PFSK-1 (cell line): ENCODE measurements around the gene HHIPL1.

Experiments used
- TAF1 ChIP-seq: IDR thresholded peaks from 2 replicates; pipeline ENCODE4 v1.6.1; 2012; ENCODE audit warnings: low read length, control low read depth, borderline replicate concordance; ENCODE audit not compliant: insufficient read depth
- TF ChIP-seq, protein P1 (sequence below), 2 experiments: IDR thresholded peaks; 2 replicates each; pipeline versions ENCODE4 v1.6.1 to v1.8.0; 2011 to 2012; ENCODE audit warnings: low read depth in 2 of 2, low read length in 2 of 2, control low read depth in 1 of 2, inconsistent platforms in 1 of 2, mild to moderate bottlenecking in 1 of 2, moderate library complexity in 1 of 2; ENCODE audit not compliant: insufficient read depth in 1 of 2

DNA sequence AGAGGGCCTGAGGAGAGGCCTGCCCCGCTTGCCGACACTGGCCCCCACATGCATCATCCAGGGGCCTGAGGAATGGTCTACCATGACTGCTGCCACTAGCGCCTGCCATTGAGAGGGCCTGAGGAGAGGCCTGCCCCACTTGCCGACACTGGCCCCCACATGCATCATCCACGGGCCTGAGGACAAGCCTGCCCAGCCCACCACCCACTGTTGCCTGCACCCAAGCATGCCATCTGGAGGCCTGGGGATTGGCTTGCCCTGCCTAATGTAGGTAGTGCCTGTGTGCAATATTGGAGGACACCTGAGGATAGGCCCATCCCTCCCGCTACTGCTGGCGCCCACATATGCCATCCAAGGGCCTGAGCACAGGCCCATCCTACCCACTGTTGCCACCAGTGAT lies 63.5 kb downstream of the HHIPL1 start:
- TF ChIP-seq, protein P1, sequence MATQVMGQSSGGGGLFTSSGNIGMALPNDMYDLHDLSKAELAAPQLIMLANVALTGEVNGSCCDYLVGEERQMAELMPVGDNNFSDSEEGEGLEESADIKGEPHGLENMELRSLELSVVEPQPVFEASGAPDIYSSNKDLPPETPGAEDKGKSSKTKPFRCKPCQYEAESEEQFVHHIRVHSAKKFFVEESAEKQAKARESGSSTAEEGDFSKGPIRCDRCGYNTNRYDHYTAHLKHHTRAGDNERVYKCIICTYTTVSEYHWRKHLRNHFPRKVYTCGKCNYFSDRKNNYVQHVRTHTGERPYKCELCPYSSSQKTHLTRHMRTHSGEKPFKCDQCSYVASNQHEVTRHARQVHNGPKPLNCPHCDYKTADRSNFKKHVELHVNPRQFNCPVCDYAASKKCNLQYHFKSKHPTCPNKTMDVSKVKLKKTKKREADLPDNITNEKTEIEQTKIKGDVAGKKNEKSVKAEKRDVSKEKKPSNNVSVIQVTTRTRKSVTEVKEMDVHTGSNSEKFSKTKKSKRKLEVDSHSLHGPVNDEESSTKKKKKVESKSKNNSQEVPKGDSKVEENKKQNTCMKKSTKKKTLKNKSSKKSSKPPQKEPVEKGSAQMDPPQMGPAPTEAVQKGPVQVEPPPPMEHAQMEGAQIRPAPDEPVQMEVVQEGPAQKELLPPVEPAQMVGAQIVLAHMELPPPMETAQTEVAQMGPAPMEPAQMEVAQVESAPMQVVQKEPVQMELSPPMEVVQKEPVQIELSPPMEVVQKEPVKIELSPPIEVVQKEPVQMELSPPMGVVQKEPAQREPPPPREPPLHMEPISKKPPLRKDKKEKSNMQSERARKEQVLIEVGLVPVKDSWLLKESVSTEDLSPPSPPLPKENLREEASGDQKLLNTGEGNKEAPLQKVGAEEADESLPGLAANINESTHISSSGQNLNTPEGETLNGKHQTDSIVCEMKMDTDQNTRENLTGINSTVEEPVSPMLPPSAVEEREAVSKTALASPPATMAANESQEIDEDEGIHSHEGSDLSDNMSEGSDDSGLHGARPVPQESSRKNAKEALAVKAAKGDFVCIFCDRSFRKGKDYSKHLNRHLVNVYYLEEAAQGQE (IDR thresholded peaks at IDR 0.05; ENCODE audit: insufficient read depth in 1 of 2, low read depth in 2 of 2, low read length in 2 of 2) = no peak
- TF ChIP-seq TAF1 = no peak
